Measurements from ENCODE around the gene VAV3. TPM values are rescaled to one million over a fixed set of nuclear protein-coding genes. Genes with fewer than 3 reads are reported as not detected.

The VAV3 gene
- total and polyA plus RNA-seq, 10 of the 15 experiments (the other 5 are each of a cell fraction or from before 2014, with no cell fraction given): 0.84 to 5.5 (median 3.4) TPM

DNA sequence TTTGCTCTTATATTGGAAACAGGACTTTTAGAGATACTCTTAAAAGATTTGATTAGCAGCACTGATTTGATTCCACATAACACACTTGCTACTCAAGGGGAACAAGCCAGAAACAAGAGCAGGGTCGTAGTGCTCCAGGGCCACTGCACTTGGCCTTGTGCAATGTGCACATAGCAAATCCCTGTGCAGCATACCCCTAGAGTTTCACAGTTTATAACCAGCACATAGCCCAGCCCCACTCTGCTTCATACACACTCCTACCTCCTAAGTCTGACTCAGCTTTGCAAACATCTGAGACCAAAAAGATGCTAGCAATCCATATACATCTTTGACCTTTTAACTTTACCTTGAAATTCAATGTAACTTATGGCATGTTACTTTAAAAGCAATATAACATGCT, 157.6 kb downstream of the VAV3 start:
- no peaks in the 10 kb centered on the region for H3K36me3 ChIP-seq (ENCODE audit: control insufficient read depth in 2 of 2, insufficient read depth in 2 of 2, low read length in 1 of 2)
- H3K4me1 ChIP-seq (ENCODE audit: control insufficient read depth, insufficient read depth, low read length): no peaks in the 10 kb centered on the region
- TF ChIP-seq SMC3 (IDR thresholded peaks at IDR 0.05; ENCODE audit: borderline replicate concordance, low read length) (no peak), CHD2 (IDR thresholded peaks at IDR 0.05; ENCODE audit: borderline replicate concordance, low read depth, low read length) (no peak), CHD4 (IDR thresholded peaks at IDR 0.05) (no peak), BHLHE40 (IDR thresholded peaks at IDR 0.05; ENCODE audit: borderline replicate concordance in 1 of 2, low read depth in 2 of 2, low read length in 1 of 2) (no peak), SIX5 (IDR thresholded peaks at IDR 0.05; ENCODE audit: low read depth, low read length, severe bottlenecking) (no peak), TCF7 (IDR thresholded peaks at IDR 0.05; ENCODE audit: borderline replicate concordance) (no peak), POLR2AphosphoS5 (IDR thresholded peaks at IDR 0.05; ENCODE audit: low read length) (no peak), MYB (IDR thresholded peaks at IDR 0.05; ENCODE audit: borderline replicate concordance, low read depth, low read length) (no peak)
- TF ChIP-seq, protein P1, sequence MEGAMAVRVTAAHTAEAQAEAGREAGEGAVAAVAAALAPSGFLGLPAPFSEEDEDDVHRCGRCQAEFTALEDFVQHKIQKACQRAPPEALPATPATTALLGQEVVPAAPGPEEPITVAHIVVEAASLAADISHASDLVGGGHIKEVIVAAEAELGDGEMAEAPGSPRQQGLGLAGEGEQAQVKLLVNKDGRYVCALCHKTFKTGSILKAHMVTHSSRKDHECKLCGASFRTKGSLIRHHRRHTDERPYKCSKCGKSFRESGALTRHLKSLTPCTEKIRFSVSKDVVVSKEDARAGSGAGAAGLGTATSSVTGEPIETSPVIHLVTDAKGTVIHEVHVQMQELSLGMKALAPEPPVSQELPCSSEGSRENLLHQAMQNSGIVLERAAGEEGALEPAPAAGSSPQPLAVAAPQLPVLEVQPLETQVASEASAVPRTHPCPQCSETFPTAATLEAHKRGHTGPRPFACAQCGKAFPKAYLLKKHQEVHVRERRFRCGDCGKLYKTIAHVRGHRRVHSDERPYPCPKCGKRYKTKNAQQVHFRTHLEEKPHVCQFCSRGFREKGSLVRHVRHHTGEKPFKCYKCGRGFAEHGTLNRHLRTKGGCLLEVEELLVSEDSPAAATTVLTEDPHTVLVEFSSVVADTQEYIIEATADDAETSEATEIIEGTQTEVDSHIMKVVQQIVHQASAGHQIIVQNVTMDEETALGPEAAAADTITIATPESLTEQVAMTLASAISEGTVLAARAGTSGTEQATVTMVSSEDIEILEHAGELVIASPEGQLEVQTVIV (IDR thresholded peaks at IDR 0.05; ENCODE audit: borderline replicate concordance, partially characterized antibody): no peak
- TF ChIP-seq, protein P2, sequence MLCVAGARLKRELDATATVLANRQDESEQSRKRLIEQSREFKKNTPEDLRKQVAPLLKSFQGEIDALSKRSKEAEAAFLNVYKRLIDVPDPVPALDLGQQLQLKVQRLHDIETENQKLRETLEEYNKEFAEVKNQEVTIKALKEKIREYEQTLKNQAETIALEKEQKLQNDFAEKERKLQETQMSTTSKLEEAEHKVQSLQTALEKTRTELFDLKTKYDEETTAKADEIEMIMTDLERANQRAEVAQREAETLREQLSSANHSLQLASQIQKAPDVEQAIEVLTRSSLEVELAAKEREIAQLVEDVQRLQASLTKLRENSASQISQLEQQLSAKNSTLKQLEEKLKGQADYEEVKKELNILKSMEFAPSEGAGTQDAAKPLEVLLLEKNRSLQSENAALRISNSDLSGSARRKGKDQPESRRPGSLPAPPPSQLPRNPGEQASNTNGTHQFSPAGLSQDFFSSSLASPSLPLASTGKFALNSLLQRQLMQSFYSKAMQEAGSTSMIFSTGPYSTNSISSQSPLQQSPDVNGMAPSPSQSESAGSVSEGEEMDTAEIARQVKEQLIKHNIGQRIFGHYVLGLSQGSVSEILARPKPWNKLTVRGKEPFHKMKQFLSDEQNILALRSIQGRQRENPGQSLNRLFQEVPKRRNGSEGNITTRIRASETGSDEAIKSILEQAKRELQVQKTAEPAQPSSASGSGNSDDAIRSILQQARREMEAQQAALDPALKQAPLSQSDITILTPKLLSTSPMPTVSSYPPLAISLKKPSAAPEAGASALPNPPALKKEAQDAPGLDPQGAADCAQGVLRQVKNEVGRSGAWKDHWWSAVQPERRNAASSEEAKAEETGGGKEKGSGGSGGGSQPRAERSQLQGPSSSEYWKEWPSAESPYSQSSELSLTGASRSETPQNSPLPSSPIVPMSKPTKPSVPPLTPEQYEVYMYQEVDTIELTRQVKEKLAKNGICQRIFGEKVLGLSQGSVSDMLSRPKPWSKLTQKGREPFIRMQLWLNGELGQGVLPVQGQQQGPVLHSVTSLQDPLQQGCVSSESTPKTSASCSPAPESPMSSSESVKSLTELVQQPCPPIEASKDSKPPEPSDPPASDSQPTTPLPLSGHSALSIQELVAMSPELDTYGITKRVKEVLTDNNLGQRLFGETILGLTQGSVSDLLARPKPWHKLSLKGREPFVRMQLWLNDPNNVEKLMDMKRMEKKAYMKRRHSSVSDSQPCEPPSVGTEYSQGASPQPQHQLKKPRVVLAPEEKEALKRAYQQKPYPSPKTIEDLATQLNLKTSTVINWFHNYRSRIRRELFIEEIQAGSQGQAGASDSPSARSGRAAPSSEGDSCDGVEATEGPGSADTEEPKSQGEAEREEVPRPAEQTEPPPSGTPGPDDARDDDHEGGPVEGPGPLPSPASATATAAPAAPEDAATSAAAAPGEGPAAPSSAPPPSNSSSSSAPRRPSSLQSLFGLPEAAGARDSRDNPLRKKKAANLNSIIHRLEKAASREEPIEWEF (IDR thresholded peaks at IDR 0.05; ENCODE audit: insufficient replicate concordance, low read depth, low read length): no peak
- H3K79me2 ChIP-seq (ENCODE audit: control insufficient read depth, insufficient read depth, low read length): no peaks in the 10 kb centered on the region
- H3K27me3 ChIP-seq (replicated peaks in 1 of 2; ENCODE audit: control insufficient read depth in 2 of 2, insufficient read depth in 2 of 2, low read length in 1 of 2): no peaks in the 10 kb centered on the region; a peak in 1 of 4 replicates
- in situ Hi-C loops (cut with MboI) (no loop called here), intact Hi-C loops (cut with micrococcal nuclease; ENCODE audit: unreplicated experiment) (no loop called here)
- BruUV-seq (replicated peaks): no TSS peak
- no peak overlapping the region for H3K9ac ChIP-seq (ENCODE audit: control insufficient read depth, insufficient read depth, low read length)
- no peak overlapping the region for H2AFZ ChIP-seq (ENCODE audit: control insufficient read depth, low read depth, low read length)
- no peak overlapping the region for H3K4me2 ChIP-seq (ENCODE audit: control insufficient read depth, insufficient read depth)
- FAIRE-seq: peak; percentile 38
- no peak overlapping the region for H3K27ac ChIP-seq (ENCODE audit: control insufficient read depth, insufficient read depth)
- 0% methylated on average over 1 of the region's 1 CpG for WGBS (ENCODE audit: insufficient coverage, insufficient replicate concordance, low lambda C conversion rate, missing lambda C conversion rate)
- ChIA-PET CTCF (no interaction called here), POLR2A (no interaction called here), SMC1A (ENCODE audit: uncharacterized antibody, unreplicated experiment) (no interaction called here), RAD21 (ENCODE audit: unreplicated experiment) (no interaction called here)
- H4K20me1 ChIP-seq (ENCODE audit: control insufficient read depth, insufficient read depth): no peaks in the 10 kb centered on the region
- no peak overlapping the region for H3K4me3 ChIP-seq
- no peak for ATAC-seq
- DNase-seq (ENCODE audit: low read depth, low spot score): no peak
- H3K9me3 ChIP-seq (replicated peaks; ENCODE audit: control insufficient read depth, insufficient read depth, low read length): no peaks in the 10 kb centered on the region

Measured in GM12878 (cell line).